ELF-1 (cell line): Measurements from ENCODE around the gene NEDD4L.

ENCODE experiments used
- DNase-seq: peaks from one replicate; pipeline ENCODE4 v3.0.0-alpha.2; 2016; ENCODE audit warnings: low read depth, low spot score

The NEDD4L gene

DNA sequence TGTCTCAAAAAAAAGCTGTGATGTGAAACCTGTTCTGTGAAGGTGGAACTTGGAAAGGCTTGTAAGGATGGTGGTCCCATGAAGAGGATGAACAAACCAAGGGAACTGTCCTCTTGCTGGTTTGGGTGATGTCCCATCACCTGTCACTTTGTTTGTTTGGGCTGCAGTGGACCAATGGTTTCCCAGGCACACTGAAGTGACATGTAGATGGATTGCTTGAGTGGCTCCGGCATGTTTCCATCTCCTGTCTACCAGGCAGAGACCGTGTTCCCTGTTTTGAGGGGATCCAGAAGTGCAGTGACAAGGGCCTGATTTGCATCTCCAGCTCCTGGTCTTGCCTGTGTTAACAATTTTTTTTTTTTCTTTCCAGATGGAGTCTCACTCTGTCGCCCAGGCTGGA, 8.9 kb downstream of the NEDD4L start:
- DNase-seq = no peak

DNA sequence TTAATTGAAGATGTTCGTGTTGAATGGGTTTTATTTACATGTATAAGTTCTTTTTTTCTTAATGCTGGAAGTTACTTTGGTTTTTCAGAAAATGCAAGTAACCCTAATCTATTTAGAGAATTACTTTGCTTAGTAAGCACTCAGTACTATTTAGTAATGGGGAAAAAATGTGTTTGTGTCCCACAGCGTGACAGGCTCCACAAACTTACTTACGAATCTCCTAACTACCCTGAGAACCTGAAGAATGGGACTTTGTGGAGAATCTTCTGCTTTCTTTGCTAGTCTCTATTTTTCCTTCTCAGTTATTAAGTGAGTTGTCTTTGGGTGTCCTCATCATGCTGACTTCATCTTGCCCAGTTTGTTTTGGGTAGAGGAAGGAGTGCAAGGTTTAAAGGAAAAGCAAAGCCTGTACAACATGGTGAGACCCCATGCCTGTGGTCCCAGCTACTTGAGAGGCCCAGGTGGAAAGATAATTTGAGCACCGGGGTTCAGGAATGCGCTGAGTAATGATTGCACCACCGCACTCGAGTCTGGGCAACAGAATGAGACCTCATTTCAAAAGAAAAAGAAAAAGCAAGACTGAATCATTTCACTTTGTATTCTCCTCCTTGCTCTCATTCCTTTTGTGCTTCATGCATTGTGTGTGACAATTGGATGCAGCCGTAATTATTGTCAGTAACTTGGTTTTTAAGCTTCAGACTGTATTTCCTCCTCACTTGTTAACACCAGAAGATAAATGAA, 10.2 kb downstream of the NEDD4L start:
- peak; percentile 59 for DNase-seq

DNA sequence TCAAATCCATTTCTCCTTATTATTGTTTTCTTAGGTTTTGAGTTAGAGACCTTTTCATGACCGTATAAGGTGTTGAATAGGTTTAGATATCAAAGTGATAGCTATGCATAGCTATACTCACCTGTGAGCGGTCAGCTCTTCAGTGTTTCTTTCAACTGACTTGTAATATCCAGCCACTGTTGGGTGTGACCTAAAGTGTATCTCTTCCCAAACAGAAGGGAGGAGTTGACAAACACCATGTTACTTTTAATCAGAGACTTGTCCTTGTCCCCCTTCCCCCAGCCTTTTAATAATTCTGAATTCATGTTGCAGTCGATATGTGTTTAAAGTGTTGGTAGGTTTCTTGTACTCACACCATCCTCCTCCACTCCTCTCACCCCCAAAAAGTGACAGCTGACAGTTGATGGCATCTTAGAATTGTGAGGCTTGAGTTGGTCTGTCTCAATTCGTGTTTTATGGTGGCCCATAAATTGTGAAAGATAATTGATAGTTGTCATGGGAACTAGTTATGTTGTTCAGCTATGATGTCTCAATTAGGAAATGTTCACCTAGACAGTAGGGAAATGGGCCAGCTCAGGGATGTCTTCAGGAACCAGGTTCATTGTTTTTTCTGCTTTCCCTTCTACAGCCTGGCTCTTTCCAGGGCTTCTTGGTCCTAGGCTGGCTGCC, 12.0 kb downstream of the NEDD4L start:
- no peak for DNase-seq

DNA sequence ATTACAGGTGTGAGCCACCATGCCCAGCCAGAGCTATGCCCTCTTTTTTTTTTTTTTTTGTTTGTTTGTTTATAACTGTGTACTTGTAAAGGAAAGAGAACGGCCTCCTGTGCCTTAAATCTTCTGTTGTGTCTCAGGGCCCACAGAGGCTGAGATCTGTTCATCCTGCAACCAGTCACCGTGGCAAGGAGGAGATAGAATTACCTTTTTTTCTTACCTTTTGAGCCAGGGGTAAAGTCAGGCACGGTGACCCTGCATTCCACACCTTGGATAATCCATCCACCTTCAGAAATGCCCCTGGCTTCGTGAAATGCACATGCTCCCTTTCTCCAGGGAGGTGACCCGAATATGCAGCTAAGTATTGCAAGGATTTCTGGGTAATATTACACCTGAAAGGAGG, 12.8 kb downstream of the NEDD4L start:
- DNase-seq = no peak

DNA sequence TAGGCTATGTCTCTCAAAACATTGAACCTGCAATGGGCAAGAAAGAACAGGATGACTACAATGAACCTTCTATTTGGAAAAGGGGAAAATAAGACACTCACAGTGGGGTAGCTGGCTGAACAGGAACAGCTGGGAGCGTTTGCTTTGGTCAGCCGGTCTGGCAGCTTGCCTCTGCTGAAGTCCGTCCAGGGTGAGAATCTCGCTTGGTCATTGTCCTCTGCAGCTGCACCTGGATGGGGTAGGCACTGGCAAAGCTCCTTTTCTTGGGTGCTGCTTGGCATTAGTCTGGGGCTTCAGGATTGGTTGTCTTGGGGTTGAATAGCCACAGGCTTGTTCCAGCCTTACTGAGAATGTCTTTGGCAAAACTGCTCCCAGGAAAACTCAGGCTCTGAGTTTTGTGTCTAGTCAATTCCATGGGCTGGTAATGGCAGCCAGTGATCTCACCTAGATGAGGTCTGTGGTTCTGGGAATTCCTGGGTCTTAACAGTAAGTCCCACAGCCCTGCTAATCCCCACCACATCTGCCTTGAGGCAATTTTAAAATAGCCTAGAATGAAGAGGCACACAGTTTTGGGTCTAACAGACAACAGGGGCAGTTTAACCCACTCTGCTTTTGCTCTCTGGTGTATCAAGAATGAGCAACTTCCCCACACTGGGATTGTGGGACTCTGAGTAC, 13.4 kb downstream of the NEDD4L start:
- DNase-seq = peak; percentile 69

DNA sequence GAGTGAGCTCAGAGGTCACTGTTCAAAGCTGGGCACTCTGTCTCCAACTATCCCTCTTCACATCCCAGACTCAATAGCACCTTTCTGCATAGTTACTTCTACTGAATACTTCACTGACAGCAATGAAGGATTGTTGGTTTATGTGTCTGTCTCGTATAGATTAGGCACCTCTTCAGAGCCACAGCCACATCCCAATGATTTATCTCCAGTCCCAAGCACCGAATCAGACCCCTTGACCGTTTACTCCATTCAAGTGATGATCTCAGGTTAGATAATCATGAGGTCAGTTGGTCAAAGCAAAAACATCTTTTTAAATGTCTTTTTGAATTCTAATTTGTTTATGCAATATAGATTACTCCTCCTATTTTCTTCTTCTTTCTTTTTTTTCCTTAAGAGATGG, 14.7 kb downstream of the NEDD4L start:
- peak; percentile 12 for DNase-seq

DNA sequence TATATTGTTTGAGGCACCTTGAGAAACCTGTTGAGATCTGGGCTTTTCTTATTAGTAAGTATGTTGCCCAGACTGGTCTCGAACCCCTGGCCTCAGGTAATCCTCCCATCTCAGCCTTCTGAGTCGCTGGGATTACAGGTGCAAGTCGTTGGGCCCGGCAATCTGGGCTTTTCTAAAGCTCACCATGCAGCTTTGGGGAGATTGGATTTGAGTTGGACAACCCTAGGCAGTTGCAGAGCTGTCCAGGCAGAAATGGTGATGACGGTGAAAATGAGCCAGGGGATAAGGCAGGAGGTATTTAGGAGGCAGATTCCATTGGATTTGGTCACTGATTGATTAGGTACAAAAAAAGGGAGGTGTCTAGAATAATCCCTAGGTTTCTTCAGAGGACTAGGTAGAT, 16.2 kb downstream of the NEDD4L start:
- peak; percentile 14 for DNase-seq

DNA sequence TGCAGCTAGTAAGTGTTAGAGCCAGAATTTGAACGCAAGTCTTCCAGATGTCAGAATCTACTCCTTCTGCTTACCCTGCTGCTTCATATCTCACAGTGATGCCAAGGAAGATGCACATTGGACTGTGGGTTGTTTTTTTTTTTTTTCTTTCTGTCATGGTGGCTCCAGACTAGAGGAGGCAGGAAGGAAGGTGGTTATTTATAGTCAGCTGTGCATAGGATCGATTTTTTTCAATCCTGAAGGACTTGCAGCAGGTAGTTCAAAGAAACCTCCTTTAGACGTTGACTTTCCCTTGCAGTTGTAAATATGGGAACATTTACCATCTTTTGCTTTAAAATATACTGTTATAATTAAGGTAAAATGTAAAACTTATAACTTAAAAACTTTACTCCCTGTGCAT, 17.3 kb downstream of the NEDD4L start:
- DNase-seq = no peak

DNA sequence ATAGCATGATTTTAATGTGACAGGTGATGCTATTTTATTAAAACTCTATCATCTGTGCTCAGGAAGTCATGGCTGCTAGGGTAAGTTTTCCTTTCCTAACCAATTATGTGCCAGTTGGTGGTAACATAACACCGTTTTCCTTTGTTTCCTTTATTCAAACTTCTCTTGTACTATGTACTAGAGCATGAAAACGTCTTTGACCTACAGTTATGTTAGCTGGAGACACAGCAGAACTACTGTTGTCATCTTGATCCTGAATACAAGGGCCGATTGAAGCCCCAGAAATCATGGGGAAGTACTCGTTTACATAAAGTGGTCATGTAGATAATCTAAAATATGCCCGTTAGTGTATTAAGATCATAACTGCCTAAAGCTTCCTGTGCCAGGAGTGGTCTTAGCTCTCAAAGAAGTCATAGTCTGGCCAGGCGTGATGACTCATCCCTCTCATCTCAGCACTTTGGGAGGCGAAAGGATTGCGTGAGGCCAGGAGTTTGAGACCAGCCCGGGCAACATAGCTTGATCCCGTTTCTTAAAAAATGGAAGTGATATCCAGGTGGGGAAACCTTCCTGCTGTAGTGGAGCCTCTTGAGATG, 20.5 kb downstream of the NEDD4L start:
- no peak for DNase-seq

DNA sequence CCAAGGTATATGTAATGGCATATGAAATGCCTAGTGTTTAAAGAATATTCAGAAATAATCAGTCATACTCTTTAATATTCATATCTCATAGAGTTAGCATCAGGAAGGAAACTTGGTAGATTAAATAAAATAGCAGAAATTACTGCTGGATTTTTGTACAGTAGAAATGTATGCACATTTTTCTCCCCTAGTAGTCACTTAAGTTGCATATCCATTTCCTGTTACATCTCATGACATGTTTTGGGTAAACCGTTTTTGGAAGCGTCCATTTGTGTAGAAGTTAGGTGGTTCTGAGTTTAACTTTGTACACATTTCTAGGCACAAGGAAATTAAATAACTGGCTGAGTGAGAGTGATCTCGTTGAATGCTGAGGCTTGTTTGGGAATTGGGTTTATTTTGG, 21.9 kb downstream of the NEDD4L start:
- no peak for DNase-seq

DNA sequence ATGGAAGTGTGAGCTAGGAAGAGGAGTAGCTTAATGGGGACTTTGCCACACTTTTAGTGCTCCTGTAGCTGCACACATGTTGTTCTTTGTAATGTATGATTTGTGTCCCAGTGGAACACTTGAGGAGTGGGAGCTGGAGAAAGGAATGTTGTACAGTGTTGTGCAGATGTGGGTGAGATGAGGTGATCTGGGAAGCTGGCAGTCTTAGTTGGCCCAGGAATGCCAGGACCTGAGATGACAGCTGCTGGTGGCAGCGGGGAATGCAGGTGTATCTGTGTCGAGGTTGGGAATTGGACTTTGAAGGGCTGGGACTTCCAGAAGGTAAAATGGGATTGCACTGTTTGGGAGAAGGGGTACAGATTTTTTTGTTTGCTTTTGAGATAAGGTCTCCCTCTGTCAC, 23.6 kb downstream of the NEDD4L start:
- no peak for DNase-seq

DNA sequence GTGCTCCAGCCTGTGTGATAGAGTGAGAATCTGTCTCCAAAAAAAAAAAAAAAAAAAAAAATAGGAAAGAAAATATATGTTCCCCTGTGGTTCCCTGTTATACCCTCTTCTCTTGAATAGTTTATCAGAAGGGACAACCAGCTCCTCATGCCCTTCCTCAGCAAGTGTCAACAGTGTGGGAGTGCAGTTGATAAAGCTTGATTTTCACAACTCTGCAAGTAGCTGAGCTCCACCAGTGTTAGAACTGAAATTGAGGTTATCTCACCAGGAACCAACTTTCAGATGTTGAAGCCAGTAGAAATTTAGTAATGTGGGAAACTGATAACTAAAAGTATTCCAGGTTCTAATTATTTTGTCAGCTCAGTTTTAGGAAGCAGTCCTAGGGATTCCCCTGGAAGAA, 25.1 kb downstream of the NEDD4L start:
- DNase-seq = no peak

DNA sequence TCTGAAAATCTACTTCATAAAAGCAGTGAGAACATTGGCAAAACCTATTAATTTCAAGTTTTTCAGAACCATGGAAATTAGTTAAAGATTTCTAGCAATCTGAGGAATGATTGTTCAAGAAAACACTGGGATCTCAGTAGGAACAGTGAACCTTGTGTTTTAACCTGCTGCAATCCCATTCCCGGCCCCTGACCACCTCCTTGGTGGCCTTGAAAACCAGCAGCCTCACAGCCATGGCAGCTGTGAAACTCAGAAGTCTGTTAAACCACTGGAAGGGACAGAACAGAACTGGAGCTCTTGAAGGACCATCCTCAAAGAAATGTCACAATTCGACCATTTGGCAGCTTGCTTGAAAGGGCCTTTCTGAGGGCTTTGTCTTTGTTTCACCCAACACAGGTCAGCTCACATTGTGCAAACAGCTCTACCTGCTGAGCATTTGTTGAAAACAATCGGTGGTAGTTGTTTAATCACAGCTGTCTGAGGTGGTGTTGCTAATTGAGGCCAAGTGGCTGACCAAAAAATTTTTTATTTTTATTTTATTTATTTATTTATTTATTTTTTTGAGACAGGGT, 25.8 kb downstream of the NEDD4L start:
- no peak for DNase-seq

DNA sequence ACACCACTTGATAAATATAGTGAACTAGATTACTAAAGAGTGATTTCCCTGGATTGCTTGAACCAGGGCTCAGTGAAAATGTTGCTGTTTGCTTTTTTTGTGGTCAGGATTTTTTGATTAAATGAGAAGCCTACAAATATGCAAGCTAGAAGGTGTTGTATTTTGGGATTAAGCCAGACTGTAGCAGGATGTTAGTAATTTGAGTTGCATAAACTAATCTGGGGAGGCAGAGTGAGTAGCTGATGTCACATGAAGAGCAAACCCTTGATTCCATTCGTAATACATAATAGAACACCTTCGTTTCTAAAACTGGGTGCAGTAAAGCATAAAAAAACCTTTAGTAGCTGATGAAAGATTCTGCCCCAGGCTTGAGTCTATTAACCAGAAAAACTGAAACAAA, 32.0 kb downstream of the NEDD4L start:
- no peak for DNase-seq

DNA sequence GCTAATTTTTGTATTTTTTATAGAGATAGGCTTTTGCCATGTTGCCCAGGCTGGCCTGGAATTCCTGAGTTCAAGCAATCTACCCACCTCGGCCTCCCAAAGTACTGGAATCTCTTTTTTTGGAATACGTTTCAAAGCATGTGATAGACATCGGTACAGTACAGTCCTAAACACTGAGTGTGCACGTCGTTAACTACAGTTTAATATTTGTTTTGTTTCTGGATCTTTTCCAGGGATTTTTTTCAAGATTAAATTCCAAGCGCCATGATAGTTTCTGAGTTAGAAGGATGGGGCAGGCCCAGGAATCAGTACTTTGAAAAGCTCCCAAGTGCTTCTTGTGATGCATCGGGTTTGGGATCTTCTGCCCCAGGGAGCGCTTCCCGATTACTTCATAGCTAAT, 33.3 kb downstream of the NEDD4L start:
- no peak for DNase-seq

DNA sequence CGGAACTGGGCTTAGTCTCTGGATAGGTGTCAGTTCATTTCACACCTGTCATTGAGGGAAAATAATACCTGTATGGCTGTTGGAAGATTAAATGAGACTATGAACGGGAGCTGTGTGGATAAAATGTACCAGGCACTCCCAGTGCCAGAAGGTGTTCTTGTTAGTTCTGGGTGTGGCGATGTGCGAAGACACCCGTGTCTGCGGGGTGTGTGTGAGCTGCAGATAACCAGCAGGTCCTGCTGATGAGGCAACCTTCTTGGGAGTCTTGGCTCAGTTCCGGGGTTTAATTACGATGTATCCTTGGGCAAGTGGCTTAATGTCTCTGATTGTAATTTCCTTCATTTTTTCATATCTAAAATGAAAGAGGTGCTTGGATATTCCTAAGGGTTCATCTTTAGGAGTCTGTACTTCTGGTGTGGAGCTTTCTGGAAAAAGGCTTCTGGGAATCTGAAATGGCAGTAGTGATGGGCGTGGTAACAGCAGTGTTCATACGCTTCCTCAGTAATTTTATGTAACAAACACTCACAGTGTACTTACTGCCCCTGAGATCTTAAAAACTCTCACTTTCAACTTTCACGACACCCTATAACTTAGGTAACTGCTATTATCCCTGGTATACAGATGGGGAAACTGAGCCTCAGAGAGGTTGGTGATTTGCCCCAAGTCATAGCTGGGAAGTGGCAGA, 35.0 kb downstream of the NEDD4L start:
- DNase-seq = no peak

DNA sequence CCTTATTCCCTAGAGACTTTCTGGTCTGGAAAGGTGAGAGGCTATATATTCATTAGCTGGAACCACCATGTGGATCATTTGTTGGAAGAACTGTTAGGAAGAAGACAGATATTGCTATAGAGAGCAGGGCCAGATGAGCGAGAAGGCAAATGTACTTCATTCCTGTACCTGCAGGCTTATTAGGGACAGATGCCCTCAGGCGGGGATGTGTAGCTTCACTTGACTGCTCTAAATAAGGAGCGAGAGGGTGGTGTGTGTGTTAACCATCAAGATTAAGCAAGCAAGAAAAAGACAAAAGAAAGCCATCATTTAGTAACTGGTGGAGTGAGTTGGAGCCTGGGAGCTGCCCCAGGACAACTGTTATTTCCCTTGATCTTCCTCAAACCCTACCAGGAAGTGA, 36.4 kb downstream of the NEDD4L start:
- DNase-seq = peak; percentile 96

DNA sequence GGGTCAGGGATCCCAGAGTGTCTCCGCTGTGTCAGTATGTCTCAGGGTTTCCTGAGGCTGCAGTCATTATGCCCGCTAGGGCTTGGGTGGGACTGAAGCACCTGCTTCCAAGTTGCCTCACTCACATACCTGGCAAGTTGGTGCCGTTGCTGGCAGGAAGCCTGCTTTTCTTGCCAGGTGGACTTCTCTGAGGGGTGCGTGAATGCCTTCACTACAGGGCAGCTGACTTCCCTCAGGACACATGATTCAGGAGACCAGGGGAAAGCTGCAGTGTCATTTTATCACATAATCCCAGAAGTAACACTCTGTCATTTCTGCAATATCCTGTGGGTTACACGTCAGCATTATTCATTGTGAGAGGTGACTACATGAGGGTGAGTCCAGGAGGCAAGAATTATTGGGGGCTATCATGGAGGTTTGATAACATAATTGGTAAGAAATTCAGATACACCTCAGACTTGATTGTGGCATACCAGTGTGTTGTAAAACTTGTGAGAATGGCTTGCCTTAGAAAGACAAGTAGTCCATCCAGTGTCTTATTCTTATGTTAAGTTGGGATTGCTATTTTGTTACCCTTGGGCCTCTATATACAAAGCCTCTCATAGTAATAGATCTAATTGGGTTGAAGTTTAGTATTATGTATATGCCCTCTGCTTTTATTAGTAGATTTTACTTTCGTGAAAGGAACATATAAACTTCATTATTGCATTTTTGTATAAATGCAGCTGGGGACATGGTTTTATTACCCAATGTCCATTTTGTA, 44.1 kb downstream of the NEDD4L start:
- no peak for DNase-seq

DNA sequence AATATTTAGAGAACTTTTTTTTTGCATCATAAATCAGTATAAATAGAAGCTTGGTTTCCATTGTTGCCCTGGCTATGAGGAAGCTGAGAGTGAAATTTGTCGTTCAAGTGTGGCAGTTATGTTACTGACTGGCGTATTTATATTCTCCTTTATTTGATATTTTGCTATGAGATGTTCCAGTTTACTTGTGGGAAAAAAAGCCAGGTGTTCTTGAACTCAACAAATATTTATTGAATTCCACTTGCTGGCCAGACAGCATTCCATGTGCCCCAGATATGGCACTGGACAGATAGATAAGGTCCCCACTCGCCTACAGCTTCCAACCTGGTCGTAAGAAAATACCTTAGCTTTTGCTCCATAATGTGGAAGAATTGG, 44.7 kb downstream of the NEDD4L start:
- no peak for DNase-seq

DNA sequence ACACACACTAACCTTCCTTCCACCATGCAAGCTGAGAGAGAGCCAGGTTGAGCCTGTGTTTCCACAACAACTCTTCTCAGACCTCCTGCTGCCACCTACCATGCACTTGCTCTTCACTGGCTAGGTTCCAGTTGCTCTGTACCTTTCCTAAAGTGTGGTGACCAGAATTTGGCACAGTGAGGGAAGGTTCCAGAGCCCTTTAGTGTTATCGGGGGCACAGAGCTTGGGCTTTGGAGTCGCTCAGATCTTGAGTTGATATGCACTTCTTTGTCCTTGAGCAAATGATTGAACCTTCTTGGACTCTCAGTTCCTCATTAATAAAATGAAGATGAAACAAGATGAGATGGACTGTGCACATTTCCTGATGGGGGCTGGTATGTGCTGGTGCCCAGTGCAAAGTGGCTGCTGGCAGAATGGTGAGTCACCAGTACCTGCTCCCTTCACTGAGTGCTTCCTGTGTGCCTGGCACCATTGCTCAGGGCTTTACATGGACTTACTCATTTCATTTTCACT, 47.1 kb downstream of the NEDD4L start:
- DNase-seq = no peak

DNA sequence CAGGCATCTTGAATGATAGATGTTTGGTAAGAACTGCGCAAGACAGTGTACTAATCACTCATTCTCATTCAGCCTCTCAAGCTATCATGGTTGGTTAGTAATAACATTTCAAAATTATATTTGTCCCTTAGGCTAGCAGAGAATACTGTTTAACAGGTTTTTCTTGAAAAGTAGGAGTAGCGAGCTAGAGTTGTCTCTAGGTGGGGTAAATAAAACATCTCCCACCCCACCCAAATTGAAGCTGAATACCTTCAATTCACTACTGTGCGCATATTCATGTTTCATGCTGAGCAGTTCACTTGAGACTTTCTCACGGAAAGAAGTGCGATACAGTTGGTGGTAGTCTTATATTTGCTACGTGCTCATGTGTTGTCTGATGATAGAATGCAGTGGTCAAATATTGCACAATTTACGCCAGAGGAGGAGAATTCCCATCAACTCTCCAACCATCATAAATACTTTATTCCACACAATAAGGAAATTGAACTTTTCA, 49.3 kb downstream of the NEDD4L start:
- DNase-seq = no peak
